Naive thymus-derived CD8-positive, alpha-beta T cell (primary cell): ENCODE measurements around the gene HS3ST5. TPM values are rescaled to one million over a fixed set of nuclear protein-coding genes. Genes with fewer than 3 reads are reported as not detected.

Experiments
- ATAC-seq, 2 donors: fragments of 150-1000 bp; cut with Tn5 transposase in 1 of 2; sonication (Bioruptor Pico), chemical (Tn5 transposase) in 1 of 2; 1 replicate in 1 of 2; 2 replicates in 1 of 2; pipeline ENCODE4 v1.10.0; 2021; ENCODE audit warnings: mild to moderate bottlenecking in 2 of 2, moderate library complexity in 2 of 2
- POLR2A ChIA-PET: fragments of 350-600 bp; sonication (Branson Sonifier 250); formaldehyde crosslinking; loops from one replicate; lab custom pipeline; 2021; ENCODE audit warnings: antibody characterized with exemption; lab: Charles Lee
- DNase-seq, 10 donors: peaks; one replicate each; pipeline versions ENCODE4 v3.0.0 to v3.0.0-alpha.2; 2020 to 2022
- H3K27ac Mint-ChIP-seq, 10 donors: one replicate each; pipeline ENCODE4 v1.8.0; 2020 to 2022; ENCODE audit warnings: mild to moderate bottlenecking in 10 of 10, mixed read lengths in 10 of 10, moderate library complexity in 4 of 10, inconsistent platforms in 1 of 10
- H3K27me3 Mint-ChIP-seq, 5 donors: one replicate each; pipeline ENCODE4 v1.8.0; 2021 to 2022; ENCODE audit warnings: mixed read lengths in 5 of 5
- H3K36me3 Mint-ChIP-seq, 3 donors: one replicate each; pipeline ENCODE4 v1.8.0; 2020 to 2022; ENCODE audit warnings: mixed read lengths in 3 of 3, mild to moderate bottlenecking in 2 of 3, inconsistent platforms in 1 of 3
- H3K4me1 Mint-ChIP-seq, 4 donors: one replicate each; pipeline ENCODE4 v1.8.0; 2021 to 2022; ENCODE audit warnings: mixed read lengths in 4 of 4
- H3K4me3 Mint-ChIP-seq, 10 donors: one replicate each; pipeline ENCODE4 v1.8.0; 2020 to 2022; ENCODE audit warnings: mild to moderate bottlenecking in 10 of 10, mixed read lengths in 10 of 10, moderate library complexity in 6 of 10, inconsistent platforms in 1 of 10
- H3K9me3 Mint-ChIP-seq, 9 donors: one replicate each; pipeline ENCODE4 v1.8.0; 2020 to 2022; ENCODE audit warnings: mixed read lengths in 9 of 9, mild to moderate bottlenecking in 3 of 9, inconsistent platforms in 1 of 9, moderate library complexity in 1 of 9
- polyA plus RNA-seq, 3 donors: library from polyadenylated mRNA; unstranded; fragments of 300-500 nt; fragmentation: Illumina TruSeq; gene quantifications; one replicate each; pipeline ENCODE4 v1.2.3, GENCODE V29; 2021
- total RNA-seq, 8 experiments: library from RNA in 2 of 8; stranded (reverse) in 2 of 8; gene quantifications; one replicate each; pipeline ENCODE4 v1.2.3 and lab custom pipeline; 2021 to 2026

HS3ST5 gene
- total and polyA plus RNA-seq, 5 experiments from 2014 or later, result not detected

GRCh38 chr6:114167583-114168576, 174.9 kb downstream of the HS3ST5 start:
- POLR2A ChIA-PET, result no interaction called here
- no peak for DNase-seq
- H3K36me3 Mint-ChIP-seq, result no peaks in the 10 kb centered on the region
- no peak for ATAC-seq
- H3K9me3 Mint-ChIP-seq, result no peaks in the 10 kb centered on the region
- H3K27me3 Mint-ChIP-seq, result peaks cover 1 to 27% (median 5%) of the 10 kb centered on the region in 5 donors
- H3K4me1 Mint-ChIP-seq, result no peaks in the 10 kb centered on the region
- no peak overlapping the region for H3K4me3 Mint-ChIP-seq
- H3K27ac Mint-ChIP-seq, result no peak overlapping the region

DNA sequence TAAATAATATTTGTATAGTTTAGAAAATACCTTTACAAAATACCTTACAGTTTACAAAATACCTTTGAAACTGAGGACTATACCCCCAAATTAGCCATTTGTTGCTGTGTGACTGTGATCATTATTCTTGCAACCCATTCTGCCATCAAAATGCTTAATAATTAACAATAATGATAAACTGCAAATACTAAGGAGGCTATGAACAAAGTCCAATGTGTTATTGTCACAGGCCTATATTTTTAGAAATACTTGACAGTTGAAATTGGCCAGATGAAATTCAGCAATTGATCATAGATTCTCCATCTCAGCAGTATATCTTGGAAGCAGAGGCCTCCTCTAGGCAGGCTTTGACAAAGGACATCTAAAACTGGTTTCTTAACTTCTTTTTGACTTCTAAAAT, 178.6 kb downstream of the HS3ST5 start:
- H3K4me1 Mint-ChIP-seq, result no peaks in the 10 kb centered on the region
- H3K27ac Mint-ChIP-seq, result no peak overlapping the region
- POLR2A ChIA-PET, result no interaction called here
- ATAC-seq, result no peak
- peaks cover 1 to 21% (median 8%) of the 10 kb centered on the region in 5 donors for H3K27me3 Mint-ChIP-seq
- H3K9me3 Mint-ChIP-seq, result peaks cover 0 to 2% (median 0%) of the 10 kb centered on the region in 9 donors
- no peaks in the 10 kb centered on the region for H3K36me3 Mint-ChIP-seq
- H3K4me3 Mint-ChIP-seq, result no peak overlapping the region
- no peak for DNase-seq

DNA sequence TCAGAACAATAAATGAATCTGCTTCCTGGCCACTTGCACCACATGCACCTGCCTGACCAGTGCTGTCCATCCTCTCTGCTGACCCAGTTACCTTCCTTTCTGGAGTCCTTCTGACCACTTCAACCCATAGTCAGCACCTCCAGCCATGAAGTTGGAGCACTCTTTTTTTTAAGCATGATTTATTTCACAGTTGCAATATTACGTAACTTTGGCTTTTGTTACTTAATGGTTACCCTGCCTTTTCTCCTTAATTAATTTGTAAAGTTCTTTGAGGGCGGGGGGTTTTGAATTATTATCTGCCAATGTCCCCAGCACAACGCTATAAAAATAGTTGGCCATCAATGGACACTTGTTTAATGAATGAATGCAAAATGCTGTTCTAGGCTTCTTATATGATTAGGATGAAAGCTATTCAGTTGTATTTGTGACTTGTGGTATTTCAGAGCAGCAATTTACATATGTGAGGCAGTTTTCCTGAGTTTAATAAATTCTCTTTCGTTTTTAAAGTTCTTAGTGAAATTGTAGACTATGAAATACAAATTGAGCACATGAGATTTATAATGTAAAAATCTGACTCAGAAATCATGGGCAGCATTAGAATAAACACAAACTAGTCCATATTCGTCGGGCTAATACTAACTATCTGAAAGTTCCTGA, 180.0 kb downstream of the HS3ST5 start:
- Mint-ChIP-seq H3K27me3 (peaks cover 1 to 10% (median 5%) of the 10 kb centered on the region in 5 donors), H3K9me3 (peaks cover 0 to 2% (median 0%) of the 10 kb centered on the region in 9 donors), H3K36me3 (no peaks in the 10 kb centered on the region), H3K27ac (no peak overlapping the region), H3K4me1 (no peaks in the 10 kb centered on the region), H3K4me3 (no peak overlapping the region)
- no peak for ATAC-seq
- no peak for DNase-seq
- POLR2A ChIA-PET, result no interaction called here

DNA sequence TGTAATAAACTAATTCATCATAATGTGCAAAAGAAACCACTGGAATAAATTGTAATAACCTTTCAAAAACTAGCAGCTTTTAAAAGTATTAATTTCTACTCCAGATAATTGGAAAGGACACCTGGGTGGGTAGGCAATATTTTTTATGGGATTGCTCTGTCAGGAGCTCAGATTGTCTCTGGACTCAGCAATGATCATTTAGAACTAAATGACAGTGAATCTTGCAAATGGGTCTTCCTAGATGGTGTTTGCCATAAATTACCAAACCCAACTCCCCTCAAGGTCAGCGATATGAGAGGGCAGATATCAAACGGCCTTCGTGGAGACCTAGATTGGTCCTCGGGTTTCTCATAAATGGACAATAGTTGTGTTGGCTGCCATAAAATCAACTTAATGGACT, 181.9 kb downstream of the HS3ST5 start:
- Mint-ChIP-seq H3K4me3 (no peak overlapping the region), H3K36me3 (no peaks in the 10 kb centered on the region), H3K27me3 (peaks cover 0 to 14% (median 1%) of the 10 kb centered on the region in 5 donors), H3K9me3 (peaks cover 0 to 2% (median 0%) of the 10 kb centered on the region in 9 donors), H3K4me1 (no peaks in the 10 kb centered on the region), H3K27ac (no peak overlapping the region)
- POLR2A ChIA-PET, result no interaction called here
- DNase-seq (no peak), ATAC-seq (no peak)

- POLR2A ChIA-PET, result no interaction called here
- Mint-ChIP-seq H3K9me3 (peaks cover 0 to 2% (median 0%) of the 10 kb centered on the region in 9 donors), H3K4me3 (no peak overlapping the region), H3K36me3 (no peaks in the 10 kb centered on the region), H3K27me3 (peaks cover 0 to 14% (median 1%) of the 10 kb centered on the region in 5 donors), H3K4me1 (no peaks in the 10 kb centered on the region), H3K27ac (no peak overlapping the region)
- DNase-seq (no peak), ATAC-seq (no peak)
Measured at GRCh38 chr6:114159727-114160126, 183.1 kb downstream of the HS3ST5 start.

GRCh38 chr6:114158838-114159694, 183.8 kb downstream of the HS3ST5 start:
- no peak overlapping the region for H3K27ac Mint-ChIP-seq
- POLR2A ChIA-PET, result no interaction called here
- no peaks in the 10 kb centered on the region for H3K36me3 Mint-ChIP-seq
- no peaks in the 10 kb centered on the region for H3K4me1 Mint-ChIP-seq
- H3K9me3 Mint-ChIP-seq, result peaks cover 0 to 2% (median 0%) of the 10 kb centered on the region in 9 donors
- H3K27me3 Mint-ChIP-seq, result peaks cover 0 to 14% (median 1%) of the 10 kb centered on the region in 5 donors
- DNase-seq (no peak), ATAC-seq (no peak)
- no peak overlapping the region for H3K4me3 Mint-ChIP-seq

- ATAC-seq, result no peak
- Mint-ChIP-seq H3K36me3 (no peaks in the 10 kb centered on the region), H3K9me3 (peaks cover 0 to 2% (median 0%) of the 10 kb centered on the region in 9 donors), H3K27me3 (peaks cover 0 to 17% (median 1%) of the 10 kb centered on the region in 5 donors), H3K4me1 (no peaks in the 10 kb centered on the region), H3K4me3 (no peak overlapping the region), H3K27ac (no peak overlapping the region)
- DNase-seq, result no peak
- POLR2A ChIA-PET, result no interaction called here
Measured at GRCh38 chr6:114158411-114158810, 184.4 kb downstream of the HS3ST5 start.

DNA sequence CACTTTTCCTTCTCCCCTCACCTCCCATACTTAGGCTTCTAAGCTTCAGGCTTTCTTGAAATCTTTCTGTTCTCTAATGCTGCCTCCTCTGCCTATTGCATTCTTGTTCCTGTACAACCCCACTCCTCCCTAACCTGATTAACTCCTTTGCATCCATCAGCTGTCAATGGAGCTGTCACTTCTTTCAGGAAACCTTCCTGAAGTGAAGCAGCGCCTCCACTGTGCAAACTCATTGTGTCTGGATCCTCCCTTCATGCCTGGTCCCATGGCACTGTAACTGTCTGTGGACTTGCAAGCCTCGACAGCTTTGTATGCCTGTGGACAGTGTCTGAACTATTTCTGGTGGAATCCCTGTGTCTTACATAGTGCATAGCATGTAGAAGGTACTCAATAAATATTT, 185.0 kb downstream of the HS3ST5 start:
- POLR2A ChIA-PET, result no interaction called here

GRCh38 chr6:114155763-114156162, 187.1 kb downstream of the HS3ST5 start:
- Mint-ChIP-seq H3K9me3 (peaks cover 0 to 2% (median 0%) of the 10 kb centered on the region in 9 donors), H3K4me3 (no peak overlapping the region), H3K36me3 (no peaks in the 10 kb centered on the region), H3K4me1 (no peaks in the 10 kb centered on the region), H3K27me3 (peaks cover 0 to 13% (median 0%) of the 10 kb centered on the region in 5 donors), H3K27ac (no peak overlapping the region)
- ATAC-seq, result no peak
- POLR2A ChIA-PET, result no interaction called here
- DNase-seq, result no peak

More for the DNA sequence above, 185.0 kb downstream of the HS3ST5 start:
- Mint-ChIP-seq H3K4me1 (no peaks in the 10 kb centered on the region), H3K4me3 (no peak overlapping the region), H3K36me3 (no peaks in the 10 kb centered on the region), H3K27me3 (peaks cover 0 to 17% (median 1%) of the 10 kb centered on the region in 5 donors), H3K9me3 (peaks cover 0 to 2% (median 0%) of the 10 kb centered on the region in 9 donors), H3K27ac (no peak overlapping the region)
- no peak for ATAC-seq
- DNase-seq, result no peak

- Mint-ChIP-seq H3K9me3 (peaks cover 0 to 2% (median 0%) of the 10 kb centered on the region in 9 donors), H3K36me3 (no peaks in the 10 kb centered on the region), H3K4me1 (no peaks in the 10 kb centered on the region), H3K27ac (no peak overlapping the region), H3K27me3 (peaks cover 0 to 13% (median 0%) of the 10 kb centered on the region in 5 donors), H3K4me3 (no peak overlapping the region)
- ATAC-seq (no peak), DNase-seq (no peak)
- POLR2A ChIA-PET, result no interaction called here
Measured at GRCh38 chr6:114154812-114155211, 188.0 kb downstream of the HS3ST5 start.

DNA sequence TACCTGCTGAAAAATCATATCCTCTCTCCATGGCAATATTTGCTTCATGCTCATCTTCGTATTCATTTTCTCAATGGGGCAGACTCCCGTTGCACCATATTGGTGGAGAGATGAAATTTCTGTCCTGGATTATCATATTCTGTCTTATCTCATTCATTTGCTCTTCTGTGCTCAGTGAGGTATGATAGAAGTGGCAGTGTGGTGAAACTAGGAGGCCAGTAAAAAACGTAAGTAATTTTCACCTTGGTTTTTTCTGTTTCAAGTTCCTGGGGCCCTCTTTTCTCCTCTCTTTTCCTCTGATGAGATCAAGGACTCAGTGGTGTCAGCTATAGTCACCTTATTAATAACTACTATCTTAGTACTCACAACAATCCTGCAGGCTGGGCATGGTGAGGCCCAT, 189.4 kb downstream of the HS3ST5 start:
- H3K4me1 Mint-ChIP-seq, result no peaks in the 10 kb centered on the region
- H3K27me3 Mint-ChIP-seq, result peaks cover 0 to 13% (median 0%) of the 10 kb centered on the region in 5 donors
- H3K9me3 Mint-ChIP-seq, result peaks cover 0 to 2% (median 0%) of the 10 kb centered on the region in 9 donors
- H3K4me3 Mint-ChIP-seq, result no peak overlapping the region
- ATAC-seq (no peak), DNase-seq (no peak)
- POLR2A ChIA-PET, result no interaction called here
- H3K36me3 Mint-ChIP-seq, result no peaks in the 10 kb centered on the region
- no peak overlapping the region for H3K27ac Mint-ChIP-seq

DNA sequence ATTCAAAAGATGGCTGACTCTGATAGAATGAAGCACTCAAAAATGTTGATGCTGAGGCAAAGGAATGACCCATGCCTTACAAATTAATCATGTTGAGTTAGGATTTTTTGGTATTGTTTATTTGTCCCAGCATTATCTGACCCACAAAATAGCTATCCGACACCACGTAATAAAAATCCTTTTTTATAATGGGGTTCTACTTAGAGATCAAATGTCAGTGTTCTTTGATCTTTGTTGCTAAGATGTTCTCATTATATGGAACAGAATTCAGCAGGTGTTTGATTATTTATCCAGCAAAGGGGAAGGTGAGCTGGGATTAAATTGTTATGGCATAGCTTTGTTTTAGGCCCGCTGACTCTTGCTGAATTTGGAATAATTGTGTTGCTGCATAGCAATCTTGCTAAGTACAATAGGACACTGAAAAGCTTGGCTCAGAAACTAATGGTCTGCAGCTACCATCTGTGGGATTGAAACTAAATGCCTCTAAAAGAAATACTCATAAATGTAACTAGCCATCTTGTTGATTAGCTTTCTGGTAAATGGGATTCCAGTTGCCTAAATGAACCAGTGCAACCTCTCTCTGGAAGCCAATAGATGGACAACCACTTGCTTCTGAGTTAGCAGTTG, 191.6 kb downstream of the HS3ST5 start:
- Mint-ChIP-seq H3K27me3 (peaks cover 0 to 5% (median 2%) of the 10 kb centered on the region in 5 donors), H3K4me3 (no peak overlapping the region), H3K36me3 (peaks cover 0 to 4% (median 0%) of the 10 kb centered on the region in 3 donors), H3K27ac (no peak overlapping the region), H3K4me1 (no peaks in the 10 kb centered on the region), H3K9me3 (peaks cover 0 to 12% (median 7%) of the 10 kb centered on the region in 9 donors)
- no peak for ATAC-seq
- POLR2A ChIA-PET, result no interaction called here
- no peak for DNase-seq
